ENCODE measurements around the gene NPB. TPM values are rescaled to one million over a fixed set of nuclear protein-coding genes. Genes with fewer than 3 reads are reported as not detected.
A peak's percentile ranks its signal among the peaks of the same experiment; 100 is the strongest.

Gene NPB
- total RNA-seq, 1 donor from 2014 or later, result 1.3 TPM

DNA sequence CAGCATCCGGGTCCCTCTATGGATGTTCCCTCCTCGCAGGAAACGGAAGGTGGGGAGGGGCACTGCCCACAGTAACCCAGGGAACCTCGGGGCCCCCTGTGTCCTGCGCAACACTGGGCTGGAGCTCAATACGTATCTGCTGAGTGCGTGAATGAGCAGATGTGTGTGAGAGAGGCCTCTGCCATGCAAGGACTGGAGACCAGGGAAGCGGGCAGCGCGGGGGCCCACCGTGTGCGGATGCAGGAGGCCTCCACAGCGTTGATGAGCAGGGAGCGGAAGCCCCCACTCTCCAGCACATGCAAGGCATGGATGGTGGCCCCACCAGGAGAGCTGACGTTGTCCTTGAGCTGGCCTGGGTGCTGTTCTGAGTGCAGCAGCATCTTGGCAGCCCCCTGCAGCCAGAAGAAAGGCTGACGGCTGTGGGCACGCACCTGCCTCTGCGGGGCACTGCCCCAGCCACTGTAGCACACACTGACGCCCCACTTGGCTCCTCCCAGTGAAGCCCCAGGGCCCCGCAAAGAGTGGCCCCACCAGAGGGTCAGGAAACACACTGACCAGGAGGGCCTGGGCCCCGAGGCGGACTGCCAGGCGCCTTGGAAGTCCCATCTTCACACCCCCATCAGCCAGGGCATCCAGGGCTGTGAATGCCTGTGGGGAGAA, 32.2 kb downstream of the NPB start:
- H3K27ac Mint-ChIP-seq (ENCODE audit: unreplicated experiment), result peak overlapping the region; percentile 36
- no peaks in the 10 kb centered on the region for H3K27me3 Mint-ChIP-seq (ENCODE audit: low read depth)

DNA sequence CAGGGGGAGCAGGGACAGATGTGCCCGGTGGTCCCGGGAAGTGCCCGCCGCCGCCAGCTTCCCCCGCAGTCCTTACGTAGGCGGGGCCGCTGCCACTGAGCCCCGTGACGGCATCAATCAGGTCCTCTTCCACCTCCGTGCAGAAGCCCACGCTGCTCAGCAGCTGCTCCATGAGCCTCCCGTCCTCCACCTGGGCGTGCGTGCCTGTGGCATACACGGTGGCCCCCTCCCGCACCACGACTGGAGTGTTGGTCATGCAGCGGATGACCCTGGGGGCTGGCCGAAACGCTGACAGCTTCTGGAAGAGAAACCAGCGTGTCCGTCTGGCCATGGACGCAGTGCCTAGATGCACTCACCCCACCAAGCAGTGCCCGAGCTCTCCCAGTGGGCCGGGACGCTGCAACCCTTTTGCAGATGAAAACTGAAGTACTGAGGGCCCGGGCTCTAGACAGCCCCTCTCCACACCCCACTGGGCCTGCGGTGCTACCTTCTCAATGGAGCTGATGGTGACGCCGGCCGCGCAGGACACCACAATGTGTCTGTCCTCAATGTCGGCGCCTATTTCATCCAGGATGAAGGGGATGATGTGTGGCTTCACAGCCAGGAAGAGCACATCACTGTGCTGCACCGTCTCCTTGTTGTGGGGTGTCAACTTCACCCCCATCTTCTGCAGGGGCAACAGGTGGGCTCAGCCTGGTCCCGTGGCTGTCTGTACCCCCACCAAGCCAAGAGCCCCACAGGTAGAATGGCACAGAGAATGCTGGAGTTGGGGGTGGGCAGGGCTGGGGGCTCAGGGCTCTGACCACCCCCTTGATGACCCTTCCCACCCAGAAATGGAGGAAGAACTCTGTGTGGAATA, 33.0 kb downstream of the NPB start:
- peaks cover 25% of the 10 kb centered on the region for H3K4me1 Mint-ChIP-seq (ENCODE audit: low read depth)
- H3K36me3 Mint-ChIP-seq (ENCODE audit: low read depth), result peaks cover 10% of the 10 kb centered on the region
- H3K27me3 Mint-ChIP-seq (ENCODE audit: low read depth), result no peaks in the 10 kb centered on the region
- no peaks in the 10 kb centered on the region for H3K9me3 Mint-ChIP-seq (ENCODE audit: low read depth)
- no peak overlapping the region for H3K27ac Mint-ChIP-seq (ENCODE audit: unreplicated experiment)
- H3K4me3 Mint-ChIP-seq (ENCODE audit: unreplicated experiment), result peak overlapping the region; percentile 92
- TF ChIP-seq, protein P1, sequence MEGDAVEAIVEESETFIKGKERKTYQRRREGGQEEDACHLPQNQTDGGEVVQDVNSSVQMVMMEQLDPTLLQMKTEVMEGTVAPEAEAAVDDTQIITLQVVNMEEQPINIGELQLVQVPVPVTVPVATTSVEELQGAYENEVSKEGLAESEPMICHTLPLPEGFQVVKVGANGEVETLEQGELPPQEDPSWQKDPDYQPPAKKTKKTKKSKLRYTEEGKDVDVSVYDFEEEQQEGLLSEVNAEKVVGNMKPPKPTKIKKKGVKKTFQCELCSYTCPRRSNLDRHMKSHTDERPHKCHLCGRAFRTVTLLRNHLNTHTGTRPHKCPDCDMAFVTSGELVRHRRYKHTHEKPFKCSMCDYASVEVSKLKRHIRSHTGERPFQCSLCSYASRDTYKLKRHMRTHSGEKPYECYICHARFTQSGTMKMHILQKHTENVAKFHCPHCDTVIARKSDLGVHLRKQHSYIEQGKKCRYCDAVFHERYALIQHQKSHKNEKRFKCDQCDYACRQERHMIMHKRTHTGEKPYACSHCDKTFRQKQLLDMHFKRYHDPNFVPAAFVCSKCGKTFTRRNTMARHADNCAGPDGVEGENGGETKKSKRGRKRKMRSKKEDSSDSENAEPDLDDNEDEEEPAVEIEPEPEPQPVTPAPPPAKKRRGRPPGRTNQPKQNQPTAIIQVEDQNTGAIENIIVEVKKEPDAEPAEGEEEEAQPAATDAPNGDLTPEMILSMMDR (IDR thresholded peaks at IDR 0.05), result no peak
- peak; percentile 91 for DNase-seq (ENCODE audit: low spot score)

More for the DNA sequence above, 32.2 kb downstream of the NPB start:
- Mint-ChIP-seq H3K4me1 (ENCODE audit: low read depth) (peaks cover 25% of the 10 kb centered on the region), H3K36me3 (ENCODE audit: low read depth) (peaks cover 10% of the 10 kb centered on the region), H3K4me3 (ENCODE audit: unreplicated experiment) (peak overlapping the region; percentile 4), H3K9me3 (ENCODE audit: low read depth) (no peaks in the 10 kb centered on the region)
- DNase-seq (ENCODE audit: low spot score), result peak; percentile 81
- TF ChIP-seq, protein P1 (IDR thresholded peaks at IDR 0.05), result no peak

DNA sequence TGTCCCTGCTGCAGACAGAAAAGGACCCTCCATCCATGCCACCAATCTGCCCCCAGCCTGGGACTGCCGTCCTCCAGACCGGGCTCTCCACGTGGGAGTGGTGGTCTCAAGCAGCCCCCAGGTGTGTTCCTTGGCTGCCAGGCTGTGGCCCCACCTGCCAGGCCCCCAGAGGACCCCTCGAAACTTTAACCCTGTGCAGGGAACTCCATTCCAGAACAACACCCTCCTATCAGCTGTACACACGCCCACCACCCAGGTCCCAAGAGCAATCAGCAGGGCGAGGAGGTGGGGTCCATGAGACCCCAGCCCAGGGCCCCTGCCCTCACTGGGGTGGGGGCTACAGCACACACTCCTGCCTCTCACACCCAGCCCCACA, 33.7 kb downstream of the NPB start:
- TF ChIP-seq, protein P1 (IDR thresholded peaks at IDR 0.05), result no peak
- DNase-seq (ENCODE audit: low spot score), result no peak
- Mint-ChIP-seq H3K9me3 (ENCODE audit: low read depth) (no peaks in the 10 kb centered on the region), H3K4me1 (ENCODE audit: low read depth) (peaks cover 25% of the 10 kb centered on the region), H3K27me3 (ENCODE audit: low read depth) (no peaks in the 10 kb centered on the region), H3K4me3 (ENCODE audit: unreplicated experiment) (peak overlapping the region; percentile 92), H3K27ac (ENCODE audit: unreplicated experiment) (peak overlapping the region; percentile 51), H3K36me3 (ENCODE audit: low read depth) (peaks cover 10% of the 10 kb centered on the region)

DNA sequence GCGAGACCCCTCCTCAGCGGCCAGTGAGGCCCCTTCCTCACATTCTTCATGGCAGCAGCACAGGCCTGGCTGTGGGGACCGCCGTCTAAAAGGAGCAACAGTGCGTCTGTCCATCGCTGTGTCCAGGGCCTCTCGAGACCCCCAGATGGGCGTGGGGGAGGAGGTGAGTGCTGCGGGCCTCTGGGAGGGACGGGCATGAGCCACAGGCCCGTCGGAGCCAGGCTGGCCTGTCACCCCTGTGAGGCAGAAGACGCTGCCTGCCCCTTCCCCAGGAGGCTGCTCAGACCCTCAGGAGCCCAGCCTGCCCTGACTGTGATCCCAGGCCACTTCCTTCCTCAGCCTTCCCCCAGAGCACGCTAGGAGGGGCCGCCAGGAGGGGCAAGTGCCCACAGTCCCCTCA, 37.2 kb downstream of the NPB start:
- DNase-seq (ENCODE audit: low spot score), result peak; percentile 75
- TF ChIP-seq, protein P1 (IDR thresholded peaks at IDR 0.05), result no peak
- Mint-ChIP-seq H3K27me3 (ENCODE audit: low read depth) (no peaks in the 10 kb centered on the region), H3K27ac (ENCODE audit: unreplicated experiment) (no peak overlapping the region), H3K4me1 (ENCODE audit: low read depth) (peaks cover 23% of the 10 kb centered on the region), H3K4me3 (ENCODE audit: unreplicated experiment) (no peak overlapping the region), H3K9me3 (ENCODE audit: low read depth) (no peaks in the 10 kb centered on the region), H3K36me3 (ENCODE audit: low read depth) (peaks cover 2% of the 10 kb centered on the region)

DNA sequence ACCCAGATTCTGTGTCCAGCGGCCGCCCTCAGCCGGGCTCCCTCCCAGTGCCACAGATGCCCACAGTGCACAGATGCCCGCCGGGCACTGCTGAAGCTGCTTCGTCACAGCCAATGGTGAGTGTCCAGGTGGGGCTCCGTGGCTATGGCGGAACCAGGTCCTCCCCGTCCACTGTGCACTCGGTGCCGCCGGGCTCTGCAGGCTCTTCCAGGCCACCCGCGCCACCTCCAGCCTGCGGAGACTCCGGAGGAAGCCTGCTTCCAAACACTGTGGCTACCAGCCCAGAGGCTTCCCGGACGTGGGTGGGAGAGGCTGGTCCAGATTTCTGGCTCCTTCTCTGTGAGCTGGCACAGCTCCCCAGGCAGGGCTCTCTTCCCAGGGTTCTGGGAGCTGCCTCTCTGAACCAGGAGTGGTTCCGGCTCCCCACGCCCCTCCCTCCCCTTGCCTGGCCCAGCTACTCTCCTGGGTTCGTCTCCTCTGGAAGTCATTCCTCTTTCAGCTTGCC, 37.9 kb downstream of the NPB start:
- peak; percentile 86 for DNase-seq (ENCODE audit: low spot score)
- Mint-ChIP-seq H3K4me1 (ENCODE audit: low read depth) (peaks cover 22% of the 10 kb centered on the region), H3K27me3 (ENCODE audit: low read depth) (no peaks in the 10 kb centered on the region), H3K9me3 (ENCODE audit: low read depth) (no peaks in the 10 kb centered on the region), H3K27ac (ENCODE audit: unreplicated experiment) (no peak overlapping the region), H3K4me3 (ENCODE audit: unreplicated experiment) (no peak overlapping the region), H3K36me3 (ENCODE audit: low read depth) (peaks cover 2% of the 10 kb centered on the region)
- TF ChIP-seq, protein P1 (IDR thresholded peaks at IDR 0.05), result no peak
